ENCODE data around the gene TMEM38A. TPM values are rescaled to one million over a fixed set of nuclear protein-coding genes. Genes with fewer than 3 reads are reported as not detected.
"Not testable (repeated sequence)": the region's sequence is repeated elsewhere in the genome, so short reads cannot be mapped to it uniquely, and the experiment has no call there.

Gene TMEM38A
- total RNA-seq, 1 donor from 2014 or later, result 7.1 TPM

DNA sequence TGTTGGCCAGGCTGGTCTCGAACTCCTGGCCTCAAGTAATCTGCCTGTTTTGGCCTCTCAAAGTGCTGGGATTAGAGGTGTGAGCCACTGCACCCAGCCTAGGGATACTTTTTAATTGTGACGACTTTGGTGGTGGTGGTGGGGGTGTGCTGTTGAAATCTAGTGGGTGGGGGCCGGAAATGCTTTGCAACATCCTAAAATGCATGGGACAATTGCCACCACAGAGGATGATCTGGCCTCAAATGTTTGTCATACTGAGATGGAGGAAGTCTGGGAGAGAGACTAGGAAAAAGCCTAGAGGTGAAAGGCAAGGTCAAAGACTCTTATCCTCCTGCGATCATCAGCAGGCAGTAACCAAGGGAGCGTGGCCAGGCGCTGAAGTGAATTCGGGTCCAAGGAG, 60.1 kb downstream of the TMEM38A start:
- H3K4me1 ChIP-seq, result peaks cover 11% of the 10 kb centered on the region
- H3K27ac ChIP-seq, result no peak overlapping the region
- H3K4me3 ChIP-seq, result no peak overlapping the region
- TF ChIP-seq, protein P1, sequence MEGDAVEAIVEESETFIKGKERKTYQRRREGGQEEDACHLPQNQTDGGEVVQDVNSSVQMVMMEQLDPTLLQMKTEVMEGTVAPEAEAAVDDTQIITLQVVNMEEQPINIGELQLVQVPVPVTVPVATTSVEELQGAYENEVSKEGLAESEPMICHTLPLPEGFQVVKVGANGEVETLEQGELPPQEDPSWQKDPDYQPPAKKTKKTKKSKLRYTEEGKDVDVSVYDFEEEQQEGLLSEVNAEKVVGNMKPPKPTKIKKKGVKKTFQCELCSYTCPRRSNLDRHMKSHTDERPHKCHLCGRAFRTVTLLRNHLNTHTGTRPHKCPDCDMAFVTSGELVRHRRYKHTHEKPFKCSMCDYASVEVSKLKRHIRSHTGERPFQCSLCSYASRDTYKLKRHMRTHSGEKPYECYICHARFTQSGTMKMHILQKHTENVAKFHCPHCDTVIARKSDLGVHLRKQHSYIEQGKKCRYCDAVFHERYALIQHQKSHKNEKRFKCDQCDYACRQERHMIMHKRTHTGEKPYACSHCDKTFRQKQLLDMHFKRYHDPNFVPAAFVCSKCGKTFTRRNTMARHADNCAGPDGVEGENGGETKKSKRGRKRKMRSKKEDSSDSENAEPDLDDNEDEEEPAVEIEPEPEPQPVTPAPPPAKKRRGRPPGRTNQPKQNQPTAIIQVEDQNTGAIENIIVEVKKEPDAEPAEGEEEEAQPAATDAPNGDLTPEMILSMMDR (IDR thresholded peaks at IDR 0.05), result no peak
- no peak for DNase-seq
- intact Hi-C loops (cut with DNase I), result no loop called here
- no peak for ATAC-seq
- no peaks in the 10 kb centered on the region for H3K36me3 ChIP-seq
- no peaks in the 10 kb centered on the region for H3K9me3 ChIP-seq
- no peaks in the 10 kb centered on the region for H3K27me3 ChIP-seq (ENCODE audit: low read depth)

GRCh38 chr19:16722591-16722990, 61.7 kb downstream of the TMEM38A start:
- TF ChIP-seq, protein P1 (IDR thresholded peaks at IDR 0.05), result no peak
- DNase-seq (no peak), ATAC-seq (no peak)
- H3K4me1 ChIP-seq, result peaks cover 11% of the 10 kb centered on the region
- H3K4me3 ChIP-seq, result no peak overlapping the region
- no peaks in the 10 kb centered on the region for H3K9me3 ChIP-seq
- no peaks in the 10 kb centered on the region for H3K27me3 ChIP-seq (ENCODE audit: low read depth)
- intact Hi-C loops (cut with DNase I), result no loop called here
- no peak overlapping the region for H3K27ac ChIP-seq
- no peaks in the 10 kb centered on the region for H3K36me3 ChIP-seq

DNA sequence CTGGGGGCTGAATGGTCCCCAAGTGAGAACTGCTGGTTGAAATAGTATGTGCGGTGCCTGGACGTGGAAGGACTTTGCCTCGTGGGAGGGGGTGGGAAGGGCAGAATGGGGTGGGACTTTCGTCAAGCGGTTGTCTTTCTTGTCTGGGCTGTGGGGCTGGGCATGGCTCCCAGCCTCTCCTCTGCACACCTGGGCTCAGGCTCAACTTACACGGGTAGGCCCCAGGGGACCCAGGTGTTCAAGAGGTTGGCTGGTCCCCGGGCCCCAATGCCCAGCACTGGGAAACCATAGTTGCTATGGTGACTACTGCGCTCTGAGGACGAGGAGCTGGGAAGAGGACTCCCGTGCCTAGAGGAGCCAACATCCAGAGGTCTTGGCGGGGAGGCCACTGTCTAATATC, 66.0 kb downstream of the TMEM38A start:
- no peaks in the 10 kb centered on the region for H3K9me3 ChIP-seq
- ATAC-seq, result no peak
- intact Hi-C loops (cut with DNase I), result no loop called here
- no peak overlapping the region for H3K4me3 ChIP-seq
- no peaks in the 10 kb centered on the region for H3K27me3 ChIP-seq (ENCODE audit: low read depth)
- H3K4me1 ChIP-seq, result no peaks in the 10 kb centered on the region
- no peaks in the 10 kb centered on the region for H3K36me3 ChIP-seq
- H3K27ac ChIP-seq, result no peak overlapping the region
- TF ChIP-seq, protein P1 (IDR thresholded peaks at IDR 0.05), result no peak
- DNase-seq, result no peak

DNA sequence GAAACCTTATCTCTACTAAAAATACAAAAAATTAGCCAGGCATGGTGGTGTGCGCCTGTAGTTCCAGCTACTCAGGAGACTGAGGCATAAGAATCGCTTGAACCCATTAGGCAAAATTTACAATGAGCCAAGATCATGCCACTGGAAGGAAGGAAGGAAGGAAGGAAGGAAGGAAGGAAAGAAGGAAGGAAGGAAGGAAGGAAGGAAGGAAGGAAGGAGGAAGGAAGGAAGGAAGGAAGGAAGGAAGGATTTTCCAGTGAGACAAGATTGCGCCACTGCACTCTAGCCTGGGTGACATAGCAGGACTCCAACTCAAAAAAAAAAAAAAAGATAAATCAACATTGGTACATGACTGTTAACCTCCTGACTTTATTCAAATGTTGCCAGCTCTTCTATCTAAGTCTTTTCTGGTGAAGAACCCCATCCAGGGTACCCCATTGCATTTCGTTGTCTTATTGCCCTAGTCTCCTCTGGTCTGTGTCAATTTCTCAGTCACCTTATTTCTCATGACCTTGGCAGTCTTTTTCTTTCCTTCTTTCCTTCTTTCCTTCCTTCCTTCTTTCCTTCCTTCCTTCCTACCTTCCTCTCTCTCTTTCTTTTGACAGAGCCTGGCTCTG, 74.8 kb downstream of the TMEM38A start:
- H3K36me3 ChIP-seq; H3K4me1 ChIP-seq; H3K4me3 ChIP-seq; intact Hi-C loops (cut with DNase I); ATAC-seq; H3K9me3 ChIP-seq; H3K27me3 ChIP-seq (ENCODE audit: low read depth); H3K27ac ChIP-seq; DNase-seq: not testable (repeated sequence)

- no peak for DNase-seq
These were observed 75.8 kb downstream of the TMEM38A start for GRCh38 chr19:16736709-16737108.

DNA sequence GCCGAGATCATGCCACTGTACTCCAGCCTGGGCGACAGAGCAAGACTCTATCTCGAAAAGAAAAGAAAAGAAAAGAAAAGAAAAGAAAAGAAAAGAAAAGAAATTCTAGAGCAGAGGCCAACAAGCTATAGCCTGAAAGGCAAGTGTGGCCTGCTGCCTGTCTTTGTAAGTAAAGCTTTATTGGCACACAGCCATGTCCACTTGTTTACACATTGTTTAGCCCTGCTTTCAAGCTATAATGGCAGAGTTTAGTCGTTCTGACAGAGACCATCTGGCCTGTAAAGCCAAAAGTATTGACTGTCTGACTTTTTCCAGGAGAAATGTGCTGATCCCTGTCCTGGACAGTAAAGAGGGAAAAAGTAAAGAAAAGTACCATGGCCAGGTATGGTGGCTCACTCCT, 77.0 kb downstream of the TMEM38A start:
- intact Hi-C loops (cut with DNase I), result no loop called here
- TF ChIP-seq, protein P1 (IDR thresholded peaks at IDR 0.05), result no peak
- Histone ChIP-seq H3K4me3 (no peak overlapping the region), H3K4me1 (peaks cover 4% of the 10 kb centered on the region), H3K36me3 (no peaks in the 10 kb centered on the region), H3K9me3 (no peaks in the 10 kb centered on the region), H3K27ac (no peak overlapping the region), H3K27me3 (ENCODE audit: low read depth) (no peaks in the 10 kb centered on the region)
- ATAC-seq, result no peak
- no peak for DNase-seq

More at GRCh38 chr19:16736709-16737108, 75.8 kb downstream of the TMEM38A start:
- H3K4me3 ChIP-seq, result no peak overlapping the region
- H3K4me1 ChIP-seq, result peaks cover 4% of the 10 kb centered on the region
- H3K36me3 ChIP-seq, result no peaks in the 10 kb centered on the region
- no peak for ATAC-seq
- no peaks in the 10 kb centered on the region for H3K9me3 ChIP-seq
- TF ChIP-seq, protein P1 (IDR thresholded peaks at IDR 0.05), result no peak
- intact Hi-C loops (cut with DNase I), result no loop called here
- H3K27ac ChIP-seq, result no peak overlapping the region
- no peaks in the 10 kb centered on the region for H3K27me3 ChIP-seq (ENCODE audit: low read depth)
